ENCODE results near the gene CLCN7. TPM values are rescaled to one million over a fixed set of nuclear protein-coding genes. Genes with fewer than 3 reads are reported as not detected.

CLCN7 gene
- polyA plus RNA-seq, 1 donor from 2014 or later, result 40.9 TPM

- Histone ChIP-seq H2AFZ (ENCODE audit: low read depth, low read length) (no peak overlapping the region), H3K9ac (ENCODE audit: low read length) (no peak overlapping the region), H4K20me1 (ENCODE audit: insufficient read depth) (no peaks in the 10 kb centered on the region), H3K4me3 (ENCODE audit: low read length) (no peak overlapping the region), H3K4me2 (ENCODE audit: low read length) (no peak overlapping the region), H3K9me3 (ENCODE audit: low read length) (no peaks in the 10 kb centered on the region), H3K36me3 (ENCODE audit: insufficient read depth, low read length) (no peaks in the 10 kb centered on the region), H3K27ac (ENCODE audit: low read length) (no peak overlapping the region), H3K79me2 (replicated peaks; ENCODE audit: insufficient read depth, low read length) (no peaks in the 10 kb centered on the region), H3K27me3 (ENCODE audit: insufficient read depth, low read depth, low read length) (no peaks in the 10 kb centered on the region), H3K9me2 (ENCODE audit: insufficient read depth, low read length) (no peaks in the 10 kb centered on the region), H3F3A (ENCODE audit: insufficient read depth, low read length, poor library complexity, severe bottlenecking) (no peaks in the 10 kb centered on the region)
- TF ChIP-seq TAF1 (IDR thresholded peaks at IDR 0.05; ENCODE audit: low read depth), result no peak
- TF ChIP-seq RAD21 (conservative IDR thresholded peaks at IDR 0.05), result no peak
- TF ChIP-seq EZH2 (IDR thresholded peaks at IDR 0.05; ENCODE audit: borderline replicate concordance, insufficient read depth, low read length, poor library complexity, severe bottlenecking), result no peak
- no peak for TF ChIP-seq REST (IDR thresholded peaks at IDR 0.05; ENCODE audit: borderline replicate concordance)
- no peak for TF ChIP-seq SMC3 (conservative IDR thresholded peaks at IDR 0.05; ENCODE audit: poor library complexity)
- no peak for TF ChIP-seq POLR2AphosphoS5 (IDR thresholded peaks at IDR 0.05)
- TF ChIP-seq CTCF (IDR thresholded peaks at IDR 0.05; ENCODE audit: poor library complexity, severe bottlenecking), result no peak
- no peak for TF ChIP-seq EP300 (conservative IDR thresholded peaks at IDR 0.05; ENCODE audit: poor library complexity, severe bottlenecking)
- TF ChIP-seq MXI1 (conservative IDR thresholded peaks at IDR 0.05; ENCODE audit: poor library complexity, severe bottlenecking), result no peak
These were observed 25.1 kb upstream of the CLCN7 start for GRCh38 chr16:1499756-1500464.

- Histone ChIP-seq H3K27ac (ENCODE audit: low read length) (no peak overlapping the region), H3K4me3 (ENCODE audit: low read length) (no peak overlapping the region), H3K9me2 (ENCODE audit: insufficient read depth, low read length) (no peaks in the 10 kb centered on the region), H3K79me2 (replicated peaks; ENCODE audit: insufficient read depth, low read length) (no peaks in the 10 kb centered on the region), H3K4me2 (ENCODE audit: low read length) (no peak overlapping the region), H3K36me3 (ENCODE audit: insufficient read depth, low read length) (no peaks in the 10 kb centered on the region), H3K9ac (ENCODE audit: low read length) (no peak overlapping the region), H3K27me3 (ENCODE audit: insufficient read depth, low read depth, low read length) (no peaks in the 10 kb centered on the region), H2AFZ (ENCODE audit: low read depth, low read length) (no peak overlapping the region), H3K9me3 (ENCODE audit: low read length) (no peaks in the 10 kb centered on the region), H3F3A (ENCODE audit: insufficient read depth, low read length, poor library complexity, severe bottlenecking) (no peaks in the 10 kb centered on the region), H4K20me1 (ENCODE audit: insufficient read depth) (no peaks in the 10 kb centered on the region)
- TF ChIP-seq MXI1 (conservative IDR thresholded peaks at IDR 0.05; ENCODE audit: poor library complexity, severe bottlenecking), result no peak
- TF ChIP-seq REST (IDR thresholded peaks at IDR 0.05; ENCODE audit: borderline replicate concordance), result no peak
- TF ChIP-seq CTCF (IDR thresholded peaks at IDR 0.05; ENCODE audit: poor library complexity, severe bottlenecking), result no peak
- no peak for TF ChIP-seq SMC3 (conservative IDR thresholded peaks at IDR 0.05; ENCODE audit: poor library complexity)
- TF ChIP-seq EP300 (conservative IDR thresholded peaks at IDR 0.05; ENCODE audit: poor library complexity, severe bottlenecking), result no peak
- no peak for TF ChIP-seq POLR2AphosphoS5 (IDR thresholded peaks at IDR 0.05)
- no peak for TF ChIP-seq EZH2 (IDR thresholded peaks at IDR 0.05; ENCODE audit: borderline replicate concordance, insufficient read depth, low read length, poor library complexity, severe bottlenecking)
- no peak for TF ChIP-seq RAD21 (conservative IDR thresholded peaks at IDR 0.05)
- TF ChIP-seq TAF1 (IDR thresholded peaks at IDR 0.05; ENCODE audit: low read depth), result no peak
These were observed 24.3 kb upstream of the CLCN7 start for GRCh38 chr16:1498899-1499676.
